Measurements from ENCODE around the gene ARFGEF2. TPM values are rescaled to one million over a fixed set of nuclear protein-coding genes. Genes with fewer than 3 reads are reported as not detected.

ARFGEF2 gene
- total and polyA plus RNA-seq, 8 donors, result 6.5 to 127 (median 33.6) TPM

- H3K27ac ChIP-seq, result no peak overlapping the region
- WGBS, 5 donors, result 95 to 98% (median 97%) methylated on average over 4 of the region's 4 CpGs
- intact Hi-C loops (cut with DNase I; ENCODE audit: low total_unique reads), result no loop called here
- TF ChIP-seq, protein P1, sequence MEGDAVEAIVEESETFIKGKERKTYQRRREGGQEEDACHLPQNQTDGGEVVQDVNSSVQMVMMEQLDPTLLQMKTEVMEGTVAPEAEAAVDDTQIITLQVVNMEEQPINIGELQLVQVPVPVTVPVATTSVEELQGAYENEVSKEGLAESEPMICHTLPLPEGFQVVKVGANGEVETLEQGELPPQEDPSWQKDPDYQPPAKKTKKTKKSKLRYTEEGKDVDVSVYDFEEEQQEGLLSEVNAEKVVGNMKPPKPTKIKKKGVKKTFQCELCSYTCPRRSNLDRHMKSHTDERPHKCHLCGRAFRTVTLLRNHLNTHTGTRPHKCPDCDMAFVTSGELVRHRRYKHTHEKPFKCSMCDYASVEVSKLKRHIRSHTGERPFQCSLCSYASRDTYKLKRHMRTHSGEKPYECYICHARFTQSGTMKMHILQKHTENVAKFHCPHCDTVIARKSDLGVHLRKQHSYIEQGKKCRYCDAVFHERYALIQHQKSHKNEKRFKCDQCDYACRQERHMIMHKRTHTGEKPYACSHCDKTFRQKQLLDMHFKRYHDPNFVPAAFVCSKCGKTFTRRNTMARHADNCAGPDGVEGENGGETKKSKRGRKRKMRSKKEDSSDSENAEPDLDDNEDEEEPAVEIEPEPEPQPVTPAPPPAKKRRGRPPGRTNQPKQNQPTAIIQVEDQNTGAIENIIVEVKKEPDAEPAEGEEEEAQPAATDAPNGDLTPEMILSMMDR (IDR thresholded peaks at IDR 0.05), result no peak
- TF ChIP-seq EP300 (IDR thresholded peaks at IDR 0.05), result no peak
- no peak for TF ChIP-seq POLR2A (IDR thresholded peaks at IDR 0.05)
- no peak for TF ChIP-seq POLR2AphosphoS5 (IDR thresholded peaks at IDR 0.05)
- H3K27me3 ChIP-seq, result no peaks in the 10 kb centered on the region
- no peak for DNase-seq
- peaks cover 0 to 4% (median 0%) of the 10 kb centered on the region in 4 donors for H3K4me1 ChIP-seq
- no peak overlapping the region for H3K4me3 ChIP-seq
- peaks cover 75 to 97% (median 94%) of the 10 kb centered on the region in 4 donors for H3K36me3 ChIP-seq
- no peaks in the 10 kb centered on the region for H3K9me3 ChIP-seq
Observed at GRCh38 chr20:48956052-48956451, 34.5 kb downstream of the ARFGEF2 start.

GRCh38 chr20:48957053-48957481 is 35.6 kb downstream of the ARFGEF2 start:
- Histone ChIP-seq H3K9me3 (no peaks in the 10 kb centered on the region), H3K27me3 (no peaks in the 10 kb centered on the region), H3K36me3 (peaks cover 70 to 92% (median 87%) of the 10 kb centered on the region in 4 donors), H3K27ac (no peak overlapping the region), H3K4me3 (no peak overlapping the region), H3K4me1 (no peaks in the 10 kb centered on the region)
- intact Hi-C loops (cut with DNase I; ENCODE audit: low total_unique reads), result no loop called here
- no peak for DNase-seq
- TF ChIP-seq, protein P1 (IDR thresholded peaks at IDR 0.05), result no peak
- no peak for TF ChIP-seq POLR2AphosphoS5 (IDR thresholded peaks at IDR 0.05)
- no peak for TF ChIP-seq POLR2A (IDR thresholded peaks at IDR 0.05)
- TF ChIP-seq EP300 (IDR thresholded peaks at IDR 0.05), result no peak
- 0 to 49% (median 36%) methylated on average over 2 of the region's 2 CpGs for WGBS, 5 donors

DNA sequence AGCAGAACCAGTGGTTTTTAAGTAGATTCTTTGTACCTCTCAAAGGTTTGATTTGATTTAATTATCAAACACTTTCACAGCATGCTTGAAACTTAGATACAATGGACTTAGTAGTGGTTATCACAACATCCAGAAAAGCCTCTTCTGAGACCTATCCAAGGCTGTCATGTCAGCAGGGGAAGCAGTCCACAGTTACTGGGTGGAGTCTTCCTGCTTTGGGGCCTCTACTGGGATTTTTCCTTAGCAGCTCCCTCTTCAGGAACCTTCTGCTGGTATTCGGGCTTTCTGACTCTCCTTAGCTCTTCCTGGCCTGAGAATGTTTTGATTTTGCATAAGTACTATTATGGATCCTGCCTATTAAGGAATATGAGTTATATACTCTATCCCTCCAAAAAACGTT is 36.0 kb downstream of the ARFGEF2 start:
- Histone ChIP-seq H3K27me3 (no peaks in the 10 kb centered on the region), H3K36me3 (peaks cover 65 to 87% (median 82%) of the 10 kb centered on the region in 4 donors), H3K9me3 (no peaks in the 10 kb centered on the region), H3K4me1 (no peaks in the 10 kb centered on the region), H3K27ac (no peak overlapping the region), H3K4me3 (no peak overlapping the region)
- DNase-seq, result no peak
- intact Hi-C loops (cut with DNase I; ENCODE audit: low total_unique reads), result no loop called here
- TF ChIP-seq EP300 (IDR thresholded peaks at IDR 0.05), result no peak
- TF ChIP-seq, protein P1 (IDR thresholded peaks at IDR 0.05), result no peak
- no peak for TF ChIP-seq POLR2AphosphoS5 (IDR thresholded peaks at IDR 0.05)
- no peak for TF ChIP-seq POLR2A (IDR thresholded peaks at IDR 0.05)
- WGBS, 5 donors, result 61 to 84% (median 69%) methylated on average over 2 of the region's 2 CpGs

DNA sequence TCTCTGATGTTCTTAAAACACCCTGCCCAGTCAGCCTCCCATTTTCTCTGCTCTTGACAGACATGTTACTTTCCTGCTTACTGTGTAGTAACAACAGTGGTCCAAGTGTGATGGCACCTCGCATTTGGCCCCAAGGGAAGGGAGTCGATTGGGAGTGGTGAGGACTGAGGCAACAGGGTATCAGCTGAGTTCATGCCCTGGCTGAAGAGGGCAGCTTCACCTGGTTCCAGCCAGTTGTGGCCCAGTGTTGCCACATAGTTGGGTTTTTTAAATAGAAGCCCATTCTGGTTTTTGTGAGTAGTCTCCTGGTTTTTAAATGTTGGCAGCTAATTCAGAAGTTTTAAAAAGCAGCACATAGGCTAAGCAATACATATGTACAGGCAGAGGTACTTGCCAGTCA is 37.2 kb downstream of the ARFGEF2 start:
- 88 to 97% (median 95%) methylated on average over 2 of the region's 2 CpGs for WGBS, 5 donors
- no peak for DNase-seq
- intact Hi-C loops (cut with DNase I; ENCODE audit: low total_unique reads), result no loop called here
- Histone ChIP-seq H3K4me1 (peaks cover 0 to 3% (median 0%) of the 10 kb centered on the region in 4 donors), H3K9me3 (no peaks in the 10 kb centered on the region), H3K27ac (no peak overlapping the region), H3K27me3 (no peaks in the 10 kb centered on the region), H3K36me3 (peaks cover 54 to 82% (median 75%) of the 10 kb centered on the region in 4 donors), H3K4me3 (no peak overlapping the region)
- TF ChIP-seq, protein P1 (IDR thresholded peaks at IDR 0.05), result no peak
- TF ChIP-seq POLR2A (IDR thresholded peaks at IDR 0.05), result no peak
- no peak for TF ChIP-seq EP300 (IDR thresholded peaks at IDR 0.05)
- no peak for TF ChIP-seq POLR2AphosphoS5 (IDR thresholded peaks at IDR 0.05)

All from stomach (tissue), 9 donors.